ENCODE results near the gene CSE1L.

- TF ChIP-seq CTCF (IDR thresholded peaks at IDR 0.05; ENCODE audit: insufficient read depth, low read length, poor library complexity, severe bottlenecking) (no peak), EZH2phosphoT487 (conservative IDR thresholded peaks at IDR 0.05; ENCODE audit: low read length) (no peak)
These were observed 6.3 kb upstream of the CSE1L start for GRCh38 chr20:49039854-49040253.
